Cardiac fibroblast (primary cell): ENCODE measurements around the gene GNRH2.

Experiments
- DNase-seq, 2 donors: peaks; one replicate each; pipeline versions ENCODE4 v3.0.0 to v3.0.0-alpha.2; 2010; ENCODE audit warnings: low read depth in 2 of 2
- H3K4me3 ChIP-seq, 2 donors: replicated peaks in 1 of 2; 1 replicate in 1 of 2; 2 replicates in 1 of 2; pipeline ENCODE4 v1.5.1; 2011; ENCODE audit warnings: low read depth in 2 of 2, low read length in 2 of 2, mild to moderate bottlenecking in 2 of 2, moderate library complexity in 1 of 2
- TF ChIP-seq, protein P1 (sequence below): IDR thresholded peaks from one replicate; pipeline ENCODE4 v1.5.1; 2011; ENCODE audit warnings: low read depth, mild to moderate bottlenecking, low read length, inconsistent platforms

The GNRH2 gene

GRCh38 chr20:3027987-3028386 lies 15.4 kb upstream of the GNRH2 start:
- no peak for DNase-seq
- TF ChIP-seq, protein P1, sequence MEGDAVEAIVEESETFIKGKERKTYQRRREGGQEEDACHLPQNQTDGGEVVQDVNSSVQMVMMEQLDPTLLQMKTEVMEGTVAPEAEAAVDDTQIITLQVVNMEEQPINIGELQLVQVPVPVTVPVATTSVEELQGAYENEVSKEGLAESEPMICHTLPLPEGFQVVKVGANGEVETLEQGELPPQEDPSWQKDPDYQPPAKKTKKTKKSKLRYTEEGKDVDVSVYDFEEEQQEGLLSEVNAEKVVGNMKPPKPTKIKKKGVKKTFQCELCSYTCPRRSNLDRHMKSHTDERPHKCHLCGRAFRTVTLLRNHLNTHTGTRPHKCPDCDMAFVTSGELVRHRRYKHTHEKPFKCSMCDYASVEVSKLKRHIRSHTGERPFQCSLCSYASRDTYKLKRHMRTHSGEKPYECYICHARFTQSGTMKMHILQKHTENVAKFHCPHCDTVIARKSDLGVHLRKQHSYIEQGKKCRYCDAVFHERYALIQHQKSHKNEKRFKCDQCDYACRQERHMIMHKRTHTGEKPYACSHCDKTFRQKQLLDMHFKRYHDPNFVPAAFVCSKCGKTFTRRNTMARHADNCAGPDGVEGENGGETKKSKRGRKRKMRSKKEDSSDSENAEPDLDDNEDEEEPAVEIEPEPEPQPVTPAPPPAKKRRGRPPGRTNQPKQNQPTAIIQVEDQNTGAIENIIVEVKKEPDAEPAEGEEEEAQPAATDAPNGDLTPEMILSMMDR = no peak
- no peak overlapping the region for H3K4me3 ChIP-seq

GRCh38 chr20:3031524-3032147 lies 11.8 kb upstream of the GNRH2 start:
- TF ChIP-seq, protein P1 = no peak
- DNase-seq = no peak
- no peak overlapping the region for H3K4me3 ChIP-seq

- DNase-seq = no peak
- no peak overlapping the region for H3K4me3 ChIP-seq
- TF ChIP-seq, protein P1 = no peak
Measured at GRCh38 chr20:3032624-3033023, 10.8 kb upstream of the GNRH2 start.

GRCh38 chr20:3037654-3038053 lies 5.8 kb upstream of the GNRH2 start:
- TF ChIP-seq, protein P1 = no peak
- no peak for DNase-seq
- H3K4me3 ChIP-seq = no peak overlapping the region

- DNase-seq = no peak
- no peak overlapping the region for H3K4me3 ChIP-seq
- TF ChIP-seq, protein P1 = no peak
Measured at GRCh38 chr20:3038454-3038853, 5.0 kb upstream of the GNRH2 start.

DNA sequence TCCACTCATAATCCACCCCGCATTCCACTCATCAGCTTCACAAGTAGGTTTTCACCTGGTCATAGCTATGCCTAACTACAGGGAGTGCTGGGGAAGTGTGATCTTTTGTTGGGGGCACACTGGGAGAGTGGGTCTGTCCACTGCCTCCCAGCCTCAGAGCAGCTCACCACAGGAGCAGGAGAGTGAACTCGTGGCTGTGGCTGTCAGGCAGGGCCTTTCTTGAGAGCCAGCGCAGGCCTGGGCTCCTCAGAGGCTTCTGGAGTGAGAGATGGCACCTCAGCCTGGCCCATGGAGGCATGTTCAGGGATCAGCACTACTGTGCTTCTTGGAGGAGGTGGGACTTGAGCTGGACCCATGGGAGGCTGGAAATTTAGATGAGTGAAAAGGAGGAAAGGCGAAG lies 4.0 kb upstream of the GNRH2 start:
- no peak for DNase-seq
- H3K4me3 ChIP-seq = no peak overlapping the region
- TF ChIP-seq, protein P1 = no peak

GRCh38 chr20:3040086-3040485 lies 3.3 kb upstream of the GNRH2 start:
- TF ChIP-seq, protein P1 = no peak
- no peak for DNase-seq
- H3K4me3 ChIP-seq = no peak overlapping the region
